Glutamatergic neuron (in vitro differentiated cells): ENCODE data around the gene ENC1. TPM values are rescaled to one million over a fixed set of nuclear protein-coding genes. Genes with fewer than 3 reads are reported as not detected.
"Not testable (repeated sequence)": the region's sequence is repeated elsewhere in the genome, so short reads cannot be mapped to it uniquely, and the experiment has no call there.

Experiments used
- DNase-seq: peaks from one replicate; pipeline ENCODE4 v3.0.0; 2022
- H3K27ac Mint-ChIP-seq: one replicate; pipeline ENCODE4 v1.8.0; 2020; ENCODE audit warnings: mild to moderate bottlenecking, mixed read lengths, inconsistent platforms; ENCODE audit not compliant: unreplicated experiment
- H3K27me3 Mint-ChIP-seq: one replicate; pipeline ENCODE4 v1.8.0; 2020; ENCODE audit warnings: mild to moderate bottlenecking, moderate library complexity, mixed read lengths, inconsistent platforms; ENCODE audit not compliant: unreplicated experiment
- H3K36me3 Mint-ChIP-seq: one replicate; pipeline ENCODE4 v1.8.0; 2020; ENCODE audit warnings: mild to moderate bottlenecking, mixed read lengths, inconsistent platforms; ENCODE audit not compliant: unreplicated experiment
- H3K4me1 Mint-ChIP-seq: one replicate; pipeline ENCODE4 v1.8.0; 2020; ENCODE audit warnings: mild to moderate bottlenecking, low read depth, mixed read lengths, inconsistent platforms; ENCODE audit not compliant: unreplicated experiment
- H3K4me3 Mint-ChIP-seq: one replicate; pipeline ENCODE4 v1.8.0; 2020; ENCODE audit warnings: mild to moderate bottlenecking, mixed read lengths, inconsistent platforms; ENCODE audit not compliant: unreplicated experiment
- H3K9me3 Mint-ChIP-seq: one replicate; pipeline ENCODE4 v1.8.0; 2020; ENCODE audit warnings: mild to moderate bottlenecking, moderate library complexity, mixed read lengths, inconsistent platforms; ENCODE audit not compliant: unreplicated experiment
- total RNA-seq: library from RNA; stranded (reverse); fragmentation: NEBNext Ultra II Directional; extraction: Animal tissue kit (Norgen Biotek cat#: 25700); gene quantifications from one replicate; pipeline ENCODE4 v1.2.1, GENCODE V29; 2021; ENCODE audit not compliant: unreplicated experiment
- TF ChIP-seq, protein P1 (sequence below): fragments of 200-600 bp; sonication (generic); IDR thresholded peaks from one replicate; pipeline ENCODE4 v1.5.0; 2021; ENCODE audit not compliant: partially characterized antibody, unreplicated experiment

ENC1 gene
- total RNA-seq, 1 donor from 2014 or later: 302 TPM

DNA sequence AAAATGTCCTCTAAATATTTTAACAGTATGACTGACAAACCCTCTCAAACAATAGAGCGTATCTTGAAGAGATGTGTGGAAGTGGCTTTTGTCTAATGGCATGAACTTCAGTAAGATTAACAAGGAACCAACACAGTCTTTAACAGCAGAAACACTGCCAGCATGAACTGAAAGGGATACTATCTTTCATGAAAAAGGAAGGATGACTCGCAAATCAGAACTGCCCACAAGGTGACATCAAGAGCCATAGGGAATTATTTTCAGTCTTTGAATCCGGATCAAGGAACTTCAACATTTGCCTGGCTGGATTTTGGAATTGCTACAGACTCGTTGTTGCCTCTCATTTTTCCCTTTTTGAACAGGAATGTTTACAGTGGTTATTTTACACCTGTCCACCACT is 39.4 kb upstream of the ENC1 start:
- peaks cover 2% of the 10 kb centered on the region for H3K27me3 Mint-ChIP-seq
- TF ChIP-seq, protein P1, sequence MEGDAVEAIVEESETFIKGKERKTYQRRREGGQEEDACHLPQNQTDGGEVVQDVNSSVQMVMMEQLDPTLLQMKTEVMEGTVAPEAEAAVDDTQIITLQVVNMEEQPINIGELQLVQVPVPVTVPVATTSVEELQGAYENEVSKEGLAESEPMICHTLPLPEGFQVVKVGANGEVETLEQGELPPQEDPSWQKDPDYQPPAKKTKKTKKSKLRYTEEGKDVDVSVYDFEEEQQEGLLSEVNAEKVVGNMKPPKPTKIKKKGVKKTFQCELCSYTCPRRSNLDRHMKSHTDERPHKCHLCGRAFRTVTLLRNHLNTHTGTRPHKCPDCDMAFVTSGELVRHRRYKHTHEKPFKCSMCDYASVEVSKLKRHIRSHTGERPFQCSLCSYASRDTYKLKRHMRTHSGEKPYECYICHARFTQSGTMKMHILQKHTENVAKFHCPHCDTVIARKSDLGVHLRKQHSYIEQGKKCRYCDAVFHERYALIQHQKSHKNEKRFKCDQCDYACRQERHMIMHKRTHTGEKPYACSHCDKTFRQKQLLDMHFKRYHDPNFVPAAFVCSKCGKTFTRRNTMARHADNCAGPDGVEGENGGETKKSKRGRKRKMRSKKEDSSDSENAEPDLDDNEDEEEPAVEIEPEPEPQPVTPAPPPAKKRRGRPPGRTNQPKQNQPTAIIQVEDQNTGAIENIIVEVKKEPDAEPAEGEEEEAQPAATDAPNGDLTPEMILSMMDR: no peak

DNA sequence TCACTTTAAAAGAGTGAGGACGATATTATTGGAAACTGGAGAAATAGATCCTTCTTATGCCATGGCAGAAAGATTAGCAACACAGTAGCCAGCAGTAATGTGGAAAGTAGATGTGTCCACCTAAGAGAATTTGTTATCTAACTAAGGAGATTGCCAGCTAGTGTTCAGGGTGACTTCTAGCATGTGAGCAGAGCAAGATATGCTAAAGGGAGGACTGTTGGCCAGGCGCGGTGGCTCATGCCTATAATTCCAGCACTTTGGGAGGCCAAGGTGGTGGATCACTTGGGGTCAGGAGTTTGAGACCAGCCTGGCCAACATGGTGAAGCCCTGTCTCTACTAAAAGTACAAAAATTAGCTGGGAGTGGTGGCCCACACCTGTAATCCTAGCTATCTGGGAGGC is 38.8 kb upstream of the ENC1 start:
- not testable (repeated sequence) for H3K9me3 Mint-ChIP-seq, DNase-seq, H3K4me1 Mint-ChIP-seq, H3K27me3 Mint-ChIP-seq, H3K4me3 Mint-ChIP-seq, H3K27ac Mint-ChIP-seq, H3K36me3 Mint-ChIP-seq

More for the DNA sequence above, 39.4 kb upstream of the ENC1 start:
- no peak for DNase-seq
- Mint-ChIP-seq H3K36me3 (no peaks in the 10 kb centered on the region), H3K27ac (no peak overlapping the region), H3K9me3 (peaks cover 5% of the 10 kb centered on the region), H3K4me3 (no peak overlapping the region), H3K4me1 (no peaks in the 10 kb centered on the region)

DNA sequence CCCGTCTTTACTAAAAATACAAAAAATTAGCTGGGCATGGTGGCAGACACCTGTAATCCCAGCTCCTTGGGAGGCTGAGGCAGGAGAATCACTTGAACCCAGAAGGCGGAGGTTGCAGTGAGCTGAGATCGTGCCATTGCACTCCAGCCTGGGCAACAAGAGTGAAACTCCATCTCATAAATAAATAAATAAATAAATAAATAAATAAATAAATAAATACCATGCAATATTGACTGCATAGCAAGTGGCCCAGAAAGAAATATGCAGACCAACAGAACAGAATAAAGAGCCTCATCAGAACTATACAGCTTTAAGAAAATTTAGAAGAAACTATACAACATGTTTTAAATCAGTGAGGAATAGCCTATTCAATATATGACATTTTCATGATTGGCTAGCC is 37.6 kb upstream of the ENC1 start:
- H3K36me3 Mint-ChIP-seq, H3K4me3 Mint-ChIP-seq, H3K27me3 Mint-ChIP-seq, DNase-seq, H3K4me1 Mint-ChIP-seq, H3K27ac Mint-ChIP-seq, H3K9me3 Mint-ChIP-seq: not testable (repeated sequence)

DNA sequence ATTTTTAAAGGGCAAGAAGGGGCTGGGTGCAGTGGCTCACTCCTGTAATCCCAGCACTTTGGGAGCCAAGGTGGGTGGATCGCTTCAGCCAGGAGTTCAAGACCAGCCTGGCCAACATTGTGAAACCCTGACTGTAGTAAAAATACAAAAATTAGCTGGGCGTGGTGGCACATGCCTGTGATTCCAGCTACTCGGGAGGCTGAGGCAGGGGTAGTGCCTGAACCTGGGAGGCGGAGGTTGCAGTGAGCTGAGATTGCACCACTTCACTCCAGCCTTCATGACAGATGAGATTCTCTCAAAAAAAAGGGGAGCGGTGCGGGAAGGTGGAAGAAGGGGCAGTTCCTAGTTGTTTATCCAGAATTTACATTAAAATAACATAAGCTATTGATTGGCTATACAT is 35.9 kb upstream of the ENC1 start:
- not testable (repeated sequence) for H3K27me3 Mint-ChIP-seq, H3K4me1 Mint-ChIP-seq, DNase-seq, H3K27ac Mint-ChIP-seq, H3K9me3 Mint-ChIP-seq, H3K36me3 Mint-ChIP-seq, H3K4me3 Mint-ChIP-seq

DNA sequence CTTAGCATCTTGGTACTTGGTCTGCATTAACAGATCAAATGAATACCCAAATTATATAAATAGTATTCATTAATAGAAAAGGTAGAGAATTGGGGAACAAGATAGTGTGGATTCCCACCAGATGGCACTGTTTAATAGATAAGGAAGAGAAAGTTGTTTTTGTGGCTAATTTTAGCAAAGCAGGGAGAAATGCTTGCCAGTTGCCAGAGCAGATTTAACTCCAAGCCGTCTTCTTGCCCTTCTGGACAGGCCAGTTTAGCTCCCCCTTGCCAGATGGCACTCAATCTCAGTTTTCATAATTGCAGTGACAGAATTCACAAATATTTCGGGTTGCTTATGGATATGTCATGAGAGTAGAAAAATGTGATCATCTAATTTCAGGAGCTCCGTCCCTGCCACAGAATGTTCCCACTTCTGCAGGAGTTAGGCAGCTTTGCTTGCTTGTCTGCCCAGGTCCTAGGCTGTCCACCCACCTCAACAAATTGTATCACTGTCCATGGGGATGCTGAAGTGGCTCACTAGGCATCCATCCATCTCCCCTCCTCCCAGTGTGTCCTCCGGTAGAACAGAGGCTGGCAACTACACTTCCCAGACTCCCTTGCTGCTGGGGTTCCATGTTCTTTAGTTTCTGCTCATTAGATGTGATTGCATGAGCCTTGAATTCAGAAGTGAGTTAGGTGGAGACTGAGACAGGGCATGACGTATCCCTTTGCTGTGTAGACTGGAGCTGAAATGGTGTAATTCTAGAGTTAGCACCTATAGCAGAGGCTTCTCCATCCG is 32.7 kb upstream of the ENC1 start:
- Mint-ChIP-seq H3K9me3 (peaks cover 2% of the 10 kb centered on the region), H3K36me3 (no peaks in the 10 kb centered on the region), H3K27me3 (peaks cover 5% of the 10 kb centered on the region), H3K27ac (no peak overlapping the region), H3K4me3 (no peak overlapping the region), H3K4me1 (peaks cover 9% of the 10 kb centered on the region)
- no peak for DNase-seq
- TF ChIP-seq, protein P1: no peak

DNA sequence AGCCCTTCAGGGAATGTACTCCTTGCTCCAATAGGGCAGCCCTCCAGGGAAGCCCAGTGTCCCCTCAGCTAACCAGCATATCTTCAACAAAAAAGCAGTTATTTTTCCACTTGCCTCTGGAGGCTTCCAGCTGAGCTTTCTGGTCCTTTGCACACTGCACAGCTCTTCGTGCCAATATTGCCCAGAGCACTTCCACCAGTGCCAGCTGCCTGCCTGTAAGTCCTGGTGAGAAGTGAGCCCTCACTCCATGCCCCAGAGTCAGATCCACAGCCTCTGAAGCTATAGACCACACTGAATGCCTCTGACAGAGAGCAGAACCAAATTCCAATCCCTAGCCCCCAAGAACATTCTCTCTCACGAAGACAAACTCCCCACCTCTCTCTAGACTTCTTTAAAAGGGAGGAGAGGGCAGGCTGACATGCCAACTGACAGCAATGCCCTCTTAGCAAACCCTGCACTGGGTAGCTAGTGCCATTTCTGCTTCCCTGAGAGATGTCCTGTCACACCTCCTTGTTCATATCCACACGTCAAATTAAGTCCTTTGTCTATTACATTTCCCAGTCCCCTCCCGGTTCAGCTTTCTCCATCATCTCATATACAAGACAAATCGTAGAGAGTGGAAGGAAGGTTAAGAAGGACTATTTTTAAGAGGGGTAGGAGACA is 31.8 kb upstream of the ENC1 start:
- DNase-seq: no peak
- Mint-ChIP-seq H3K9me3 (peaks cover 2% of the 10 kb centered on the region), H3K4me3 (no peak overlapping the region), H3K36me3 (no peaks in the 10 kb centered on the region), H3K27me3 (peaks cover 5% of the 10 kb centered on the region), H3K4me1 (peaks cover 9% of the 10 kb centered on the region), H3K27ac (no peak overlapping the region)
- TF ChIP-seq, protein P1: no peak
